Measurements from ENCODE around the gene TOR4A. TPM values are rescaled to one million over a fixed set of nuclear protein-coding genes. Genes with fewer than 3 reads are reported as not detected.
A peak's percentile ranks its signal among the peaks of the same experiment; 100 is the strongest.

TOR4A gene
- total and polyA plus RNA-seq, 9 of the 15 experiments (the other 6 are each of a cell fraction or from before 2014, with no cell fraction given): 3.9 to 49.2 (median 8.8) TPM

DNA sequence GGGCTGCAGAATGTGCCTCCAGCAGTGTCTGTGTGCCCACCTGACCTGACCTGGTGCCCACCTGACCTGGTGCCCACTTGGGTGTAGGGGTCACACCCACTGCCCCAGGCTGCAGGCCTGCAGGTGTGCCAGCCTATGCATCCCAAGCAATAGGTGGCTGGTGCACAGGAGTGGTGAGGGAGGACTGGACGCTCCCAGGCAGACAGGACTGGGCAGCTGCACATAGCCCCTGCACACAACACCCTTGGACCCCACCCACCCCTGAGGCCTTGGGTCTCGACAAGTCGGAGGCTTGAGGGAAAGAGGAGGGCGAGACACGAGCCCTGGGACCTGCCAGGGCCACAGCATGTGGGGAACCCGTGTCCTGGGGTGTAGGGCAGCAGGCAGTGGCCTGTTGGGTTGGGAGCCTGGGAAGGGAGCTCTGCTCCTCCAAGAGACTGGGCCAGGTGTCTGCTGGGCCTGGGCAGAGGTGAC is 35.4 kb downstream of the TOR4A start:
- H4K20me1 ChIP-seq (replicated peaks; ENCODE audit: control insufficient read depth, insufficient read depth, low read length): 0 out of 2 replicates have a peak, but pooled peaks cover 5% of the 10 kb centered on the region
- ATAC-seq (no peak), DNase-seq (ENCODE audit: extremely low read depth in 1 of 4, low spot score in 3 of 4) (peak in 1 of 4 experiments; percentile 10), FAIRE-seq (no peak)
- no peaks in the 10 kb centered on the region for H3K79me2 ChIP-seq (ENCODE audit: control insufficient read depth, insufficient read depth, low read length)
- no peaks in the 10 kb centered on the region for H3K9me3 ChIP-seq (replicated peaks; ENCODE audit: control insufficient read depth, insufficient read depth, low read depth, low read length)
- H3K9me1 ChIP-seq (ENCODE audit: control insufficient read depth, insufficient read depth, low read length): no peaks in the 10 kb centered on the region
- TF ChIP-seq RBM39 (optimal IDR thresholded peaks at IDR 0.05; ENCODE audit: low read depth, low read length): no peak
- no peak for TF ChIP-seq PCBP1 (IDR thresholded peaks at IDR 0.05; ENCODE audit: low read depth, low read length, poor library complexity, severe bottlenecking)
- TF ChIP-seq E2F5 (CRISPR knock-in tag; IDR thresholded peaks at IDR 0.05): no peak
- TF ChIP-seq, protein P1, sequence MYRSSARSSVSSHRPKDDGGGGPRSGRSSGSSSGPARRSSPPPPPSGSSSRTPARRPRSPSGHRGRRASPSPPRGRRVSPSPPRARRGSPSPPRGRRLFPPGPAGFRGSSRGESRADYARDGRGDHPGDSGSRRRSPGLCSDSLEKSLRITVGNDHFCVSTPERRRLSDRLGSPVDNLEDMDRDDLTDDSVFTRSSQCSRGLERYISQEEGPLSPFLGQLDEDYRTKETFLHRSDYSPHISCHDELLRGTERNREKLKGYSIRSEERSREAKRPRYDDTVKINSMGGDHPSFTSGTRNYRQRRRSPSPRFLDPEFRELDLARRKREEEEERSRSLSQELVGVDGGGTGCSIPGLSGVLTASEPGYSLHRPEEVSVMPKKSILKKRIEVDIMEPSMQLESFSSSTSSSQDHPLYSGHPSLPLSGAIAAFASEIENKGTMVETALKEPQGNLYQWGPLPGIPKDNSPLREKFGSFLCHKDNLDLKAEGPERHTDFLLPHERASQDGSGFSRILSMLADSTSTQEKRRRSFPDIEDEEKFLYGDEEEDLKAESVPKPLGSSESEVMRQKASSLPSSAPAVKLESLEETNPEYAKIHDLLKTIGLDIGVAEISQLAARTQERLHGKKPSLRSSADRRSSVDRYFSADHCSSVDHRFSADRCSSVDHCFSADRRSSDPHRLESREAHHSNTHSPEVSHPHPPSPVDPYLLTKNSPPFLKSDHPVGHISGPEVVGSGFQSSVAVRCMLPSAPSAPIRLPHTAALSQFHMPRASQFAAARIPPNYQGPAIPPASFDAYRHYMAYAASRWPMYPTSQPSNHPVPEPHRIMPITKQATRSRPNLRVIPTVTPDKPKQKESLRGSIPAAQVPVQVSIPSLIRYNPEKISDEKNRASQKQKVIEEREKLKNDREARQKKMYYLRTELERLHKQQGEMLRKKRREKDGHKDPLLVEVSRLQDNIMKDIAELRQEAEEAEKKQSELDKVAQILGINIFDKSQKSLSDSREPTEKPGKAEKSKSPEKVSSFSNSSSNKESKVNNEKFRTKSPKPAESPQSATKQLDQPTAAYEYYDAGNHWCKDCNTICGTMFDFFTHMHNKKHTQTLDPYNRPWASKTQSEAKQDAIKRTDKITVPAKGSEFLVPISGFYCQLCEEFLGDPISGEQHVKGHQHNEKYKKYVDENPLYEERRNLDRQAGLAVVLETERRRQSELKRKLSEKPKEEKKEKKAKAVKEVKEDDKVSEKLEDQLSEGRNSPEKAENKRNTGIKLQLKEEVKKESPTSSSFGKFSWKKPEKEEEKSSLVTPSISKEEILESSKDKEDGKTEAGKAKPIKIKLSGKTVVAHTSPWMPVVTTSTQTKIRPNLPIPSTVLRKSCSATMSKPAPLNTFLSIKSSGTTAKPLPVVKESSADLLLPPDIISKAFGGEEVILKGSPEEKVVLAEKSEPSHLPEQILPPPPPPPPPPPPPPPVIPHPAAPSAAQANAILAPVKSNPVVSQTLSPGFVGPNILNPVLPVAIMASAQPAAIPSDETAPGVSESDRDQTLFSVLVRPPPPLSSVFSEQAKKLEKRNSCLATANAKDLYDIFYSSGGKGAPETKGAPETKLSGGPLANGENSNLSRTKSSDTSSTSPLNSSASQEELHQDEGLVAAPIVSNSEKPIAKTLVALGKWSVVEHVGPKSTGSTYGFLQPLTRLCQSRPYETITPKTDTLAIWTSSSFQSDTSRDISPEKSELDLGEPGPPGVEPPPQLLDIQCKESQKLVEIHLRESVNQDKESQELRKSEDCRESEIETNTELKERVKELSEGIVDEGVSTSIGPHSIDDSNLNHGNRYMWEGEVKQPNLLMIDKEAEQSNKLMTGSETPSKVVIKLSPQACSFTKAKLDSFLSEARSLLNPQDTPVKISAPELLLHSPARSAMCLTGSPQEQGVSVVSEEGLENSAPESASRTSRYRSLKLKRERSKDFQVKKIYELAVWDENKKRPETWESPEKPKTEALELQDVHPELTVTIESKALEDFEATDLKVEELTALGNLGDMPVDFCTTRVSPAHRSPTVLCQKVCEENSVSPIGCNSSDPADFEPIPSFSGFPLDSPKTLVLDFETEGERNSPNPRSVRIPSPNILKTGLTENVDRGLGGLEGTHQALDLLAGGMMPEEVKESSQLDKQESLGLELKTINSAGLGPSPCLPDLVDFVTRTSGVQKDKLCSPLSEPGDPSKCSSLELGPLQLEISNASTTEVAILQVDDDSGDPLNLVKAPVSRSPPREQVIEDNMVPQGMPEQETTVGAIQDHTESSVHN (IDR thresholded peaks at IDR 0.05; ENCODE audit: borderline replicate concordance in 1 of 2, low read depth in 1 of 2): no peak
- 0 out of 2 replicates have a peak, but pooled peaks have one; percentile 6 for TF ChIP-seq ZFX (CRISPR knock-in tag; IDR thresholded peaks at IDR 0.05)
- TF ChIP-seq ZNF212 (CRISPR knock-in tag; IDR thresholded peaks at IDR 0.05): no peak
- no peak overlapping the region for H3K27ac ChIP-seq (ENCODE audit: extremely low read depth, low read depth, low read length)
- H3K36me3 ChIP-seq (ENCODE audit: control insufficient read depth, insufficient read depth, low read length): no peaks in the 10 kb centered on the region
- intact Hi-C loops (cut with micrococcal nuclease) (no loop called here), in situ Hi-C loops (cut with MboI) (no loop called here)
- H3K27me3 ChIP-seq (ENCODE audit: control insufficient read depth in 2 of 2, insufficient read depth in 2 of 2, low read length in 2 of 2): no peaks in the 10 kb centered on the region
- 53% methylated on average over 3 of the region's 6 CpGs for WGBS (ENCODE audit: insufficient coverage, low coverage, missing lambda C conversion rate)
- POLR2A ChIA-PET: interaction anchor here (0.6 to 2.3 kb wide), 5 partner anchors 8 to 122 kb away, joined by 3 to 10 read pairs (median 3); partner anchors contain the start of gene NRARP
- H2AFZ ChIP-seq (ENCODE audit: low read depth, low read length): no peak overlapping the region
- no peak overlapping the region for H3K4me2 ChIP-seq (ENCODE audit: insufficient read depth, low read length)
- peak overlapping the region in 1 of 2 experiments; percentile 45; a peak in 1 of 4 replicates for H3K9ac ChIP-seq (ENCODE audit: insufficient read depth in 1 of 2, low read depth in 2 of 2, low read length in 2 of 2)
- CTCF ChIA-PET (ENCODE audit: low intra/inter-chr PET ratio): no interaction called here
- BruUV-seq (replicated peaks): no TSS peak
- H3K4me3 ChIP-seq: no peak overlapping the region
- H3K4me1 ChIP-seq (replicated peaks in 1 of 2; ENCODE audit: control insufficient read depth in 2 of 2, insufficient read depth in 2 of 2, low read length in 2 of 2): peaks cover 16 to 94% of the 10 kb centered on the region in 2 experiments
